Neural crest cell (in vitro differentiated cells): ENCODE measurements around the gene SLC15A2. TPM values are rescaled to one million over a fixed set of nuclear protein-coding genes. Genes with fewer than 3 reads are reported as not detected.
A peak's percentile ranks its signal among the peaks of the same experiment; 100 is the strongest.

Experiments used
- DNase-seq: peaks from one replicate; pipeline ENCODE4 v3.0.0; 2021; ENCODE audit warnings: low read depth, mixed read lengths, low spot score
- H3K27ac Mint-ChIP-seq: one replicate; pipeline ENCODE4 v1.8.0; 2021; ENCODE audit warnings: mild to moderate bottlenecking, mixed read lengths; ENCODE audit not compliant: unreplicated experiment
- H3K27me3 Mint-ChIP-seq: 2 replicates; pipeline ENCODE4 v1.8.0; 2021; ENCODE audit warnings: low read depth, mild to moderate bottlenecking, mixed read lengths
- H3K36me3 Mint-ChIP-seq: 2 replicates; pipeline ENCODE4 v1.8.0; 2021; ENCODE audit warnings: low read depth, mild to moderate bottlenecking, mixed read lengths
- H3K4me1 Mint-ChIP-seq: 2 replicates; pipeline ENCODE4 v1.8.0; 2021; ENCODE audit warnings: mixed read lengths
- H3K4me3 Mint-ChIP-seq: one replicate; pipeline ENCODE4 v1.8.0; 2021; ENCODE audit warnings: mild to moderate bottlenecking, mixed read lengths
- H3K9me3 Mint-ChIP-seq: 2 replicates; pipeline ENCODE4 v1.8.0; 2021; ENCODE audit warnings: mixed read lengths
- CTCF ChIP-seq: fragments of 200-600 bp; sonication (generic); conservative IDR thresholded peaks from 2 replicates; pipeline ENCODE4 v1.5.0; 2021; ENCODE audit warnings: antibody characterized with exemption, mild to moderate bottlenecking
- total RNA-seq: library from RNA; stranded (reverse); gene quantifications from 2 replicates; pipeline ENCODE4 v1.2.1, GENCODE V29; 2021

SLC15A2 gene
- total RNA-seq, 1 donor from 2014 or later = 1.4 TPM

- H3K4me3 Mint-ChIP-seq = no peak overlapping the region
- H3K27me3 Mint-ChIP-seq = peaks cover 2% of the 10 kb centered on the region
- no peak for TF ChIP-seq CTCF
- no peak overlapping the region for H3K27ac Mint-ChIP-seq
- no peak for DNase-seq
- H3K36me3 Mint-ChIP-seq = peaks cover 8% of the 10 kb centered on the region
- H3K4me1 Mint-ChIP-seq = no peaks in the 10 kb centered on the region
- peaks cover 8% of the 10 kb centered on the region for H3K9me3 Mint-ChIP-seq
Measured at GRCh38 chr3:121981473-121981872, 87.3 kb downstream of the SLC15A2 start.

- H3K27ac Mint-ChIP-seq = no peak overlapping the region
- H3K27me3 Mint-ChIP-seq = no peaks in the 10 kb centered on the region
- DNase-seq = no peak
- no peaks in the 10 kb centered on the region for H3K4me1 Mint-ChIP-seq
- TF ChIP-seq CTCF = no peak
- peaks cover 6% of the 10 kb centered on the region for H3K9me3 Mint-ChIP-seq
- H3K36me3 Mint-ChIP-seq = peaks cover 8% of the 10 kb centered on the region
- no peak overlapping the region for H3K4me3 Mint-ChIP-seq
Measured at GRCh38 chr3:121985846-121986245, 91.6 kb downstream of the SLC15A2 start.

GRCh38 chr3:121988146-121988545 lies 93.9 kb downstream of the SLC15A2 start:
- Mint-ChIP-seq H3K27ac (no peak overlapping the region), H3K27me3 (no peaks in the 10 kb centered on the region), H3K9me3 (peaks cover 6% of the 10 kb centered on the region), H3K36me3 (peaks cover 8% of the 10 kb centered on the region), H3K4me1 (no peaks in the 10 kb centered on the region), H3K4me3 (no peak overlapping the region)
- TF ChIP-seq CTCF = no peak
- DNase-seq = no peak

GRCh38 chr3:121989943-121990342 lies 95.7 kb downstream of the SLC15A2 start:
- no peaks in the 10 kb centered on the region for H3K36me3 Mint-ChIP-seq
- no peak for DNase-seq
- H3K4me3 Mint-ChIP-seq = no peak overlapping the region
- H3K9me3 Mint-ChIP-seq = no peaks in the 10 kb centered on the region
- H3K4me1 Mint-ChIP-seq = no peaks in the 10 kb centered on the region
- no peak for TF ChIP-seq CTCF
- H3K27me3 Mint-ChIP-seq = no peaks in the 10 kb centered on the region
- no peak overlapping the region for H3K27ac Mint-ChIP-seq

GRCh38 chr3:121992601-121993560 lies 98.7 kb downstream of the SLC15A2 start:
- peak overlapping the region; percentile 52 for H3K27ac Mint-ChIP-seq

More at GRCh38 chr3:121992601-121993560, 98.7 kb downstream of the SLC15A2 start:
- Mint-ChIP-seq H3K4me1 (no peaks in the 10 kb centered on the region), H3K9me3 (no peaks in the 10 kb centered on the region), H3K27me3 (no peaks in the 10 kb centered on the region), H3K4me3 (no peak overlapping the region), H3K36me3 (no peaks in the 10 kb centered on the region)
- no peak for DNase-seq
- TF ChIP-seq CTCF = no peak

Other genes starting within 250 kb of the SLC15A2 start
- gene HCLS1, start 233.5 kb upstream of the SLC15A2 start, total RNA-seq = 0.45 and 0.54 TPM in 2 replicates
- 31.4 and 33.2 TPM in 2 replicates for gene GOLGB1, start 144.7 kb upstream of the SLC15A2 start, total RNA-seq
- 45.1 and 47.2 TPM in 2 replicates for gene IQCB1, start 59.3 kb upstream of the SLC15A2 start, total RNA-seq
- gene EAF2, start 59.2 kb upstream of the SLC15A2 start, total RNA-seq = 4.0 and 4.2 TPM in 2 replicates
- not detected in 2 replicates for gene ILDR1, start 127.8 kb downstream of the SLC15A2 start, total RNA-seq
- not detected in 2 replicates for gene CD86, start 161.0 kb downstream of the SLC15A2 start, total RNA-seq